GM19193 (cell line): Measurements from ENCODE around the gene PIGS.

Experiments used
- POLR2A ChIP-seq: IDR thresholded peaks from 4 replicates; pipeline ENCODE4 v1.6.1; 2011; ENCODE audit not compliant: insufficient read depth, insufficient read length; ENCODE audit errors: extremely low read depth

The PIGS gene

GRCh38 chr17:28528327-28529012, 42.9 kb downstream of the PIGS start:
- no peak for TF ChIP-seq POLR2A

DNA sequence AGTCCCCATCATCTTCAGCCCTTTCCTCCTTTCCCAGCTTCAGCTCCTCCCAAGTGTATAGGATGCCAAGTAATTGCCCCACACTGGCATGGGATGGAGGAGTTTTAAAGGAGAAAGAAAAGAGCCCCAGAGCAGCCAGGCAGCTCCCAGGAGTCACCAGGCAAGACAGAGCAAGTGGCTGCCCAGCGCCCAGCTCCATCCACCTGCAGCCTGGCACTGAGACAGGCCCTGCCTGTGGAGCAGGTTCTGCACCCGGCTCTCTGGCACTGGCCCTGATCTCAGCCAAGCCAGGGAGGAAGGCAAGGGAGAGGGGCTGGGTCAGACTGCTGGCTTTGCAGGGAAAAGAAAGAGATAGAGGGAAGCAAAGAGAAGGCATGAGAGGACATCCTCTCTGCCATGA, 43.5 kb downstream of the PIGS start:
- TF ChIP-seq POLR2A: no peak

DNA sequence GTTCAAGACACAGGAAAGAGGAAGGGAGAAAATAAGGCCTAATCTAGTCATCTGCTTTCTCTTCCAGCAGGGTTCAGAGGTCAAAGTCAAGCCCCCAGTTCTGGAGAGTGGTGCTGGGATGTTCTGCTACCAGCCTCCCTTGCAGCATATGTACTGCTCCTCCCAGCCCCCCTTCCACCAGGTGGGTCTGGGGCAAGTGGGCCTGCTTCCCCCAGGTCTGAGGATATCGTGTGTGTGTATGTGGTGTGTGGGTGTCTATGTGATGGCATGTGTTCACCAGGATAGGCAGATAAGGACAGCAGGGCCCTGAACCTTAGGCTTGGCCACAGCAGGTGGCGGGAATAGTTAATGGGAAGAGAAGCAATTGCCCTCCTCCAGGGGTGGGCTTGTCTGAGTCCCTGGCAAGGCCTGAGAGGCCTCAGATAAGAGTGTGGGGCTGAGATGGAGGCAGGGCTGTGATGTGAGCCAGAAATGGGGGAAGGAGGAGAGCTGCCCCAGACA, 44.1 kb downstream of the PIGS start:
- no peak for TF ChIP-seq POLR2A

DNA sequence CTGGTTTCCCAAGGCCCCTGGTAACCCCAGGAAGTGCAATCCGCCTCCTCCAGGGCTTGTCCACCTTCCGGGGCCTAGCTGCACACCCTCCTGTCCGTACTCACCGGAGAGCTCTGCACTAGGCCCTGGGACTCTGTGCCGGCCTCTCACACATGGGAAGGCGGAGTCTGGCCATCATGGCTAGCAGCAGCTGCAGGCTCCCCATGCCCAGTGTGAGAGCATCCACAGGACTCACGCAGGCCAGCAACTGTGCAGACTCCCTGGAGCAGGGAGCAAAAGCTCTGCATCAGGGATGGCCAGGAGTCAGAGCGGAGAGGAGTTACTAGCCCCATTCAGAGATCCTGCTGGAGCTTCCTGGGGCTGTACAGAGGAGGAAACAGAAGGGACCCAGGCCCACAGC, 44.9 kb downstream of the PIGS start:
- TF ChIP-seq POLR2A: no peak

DNA sequence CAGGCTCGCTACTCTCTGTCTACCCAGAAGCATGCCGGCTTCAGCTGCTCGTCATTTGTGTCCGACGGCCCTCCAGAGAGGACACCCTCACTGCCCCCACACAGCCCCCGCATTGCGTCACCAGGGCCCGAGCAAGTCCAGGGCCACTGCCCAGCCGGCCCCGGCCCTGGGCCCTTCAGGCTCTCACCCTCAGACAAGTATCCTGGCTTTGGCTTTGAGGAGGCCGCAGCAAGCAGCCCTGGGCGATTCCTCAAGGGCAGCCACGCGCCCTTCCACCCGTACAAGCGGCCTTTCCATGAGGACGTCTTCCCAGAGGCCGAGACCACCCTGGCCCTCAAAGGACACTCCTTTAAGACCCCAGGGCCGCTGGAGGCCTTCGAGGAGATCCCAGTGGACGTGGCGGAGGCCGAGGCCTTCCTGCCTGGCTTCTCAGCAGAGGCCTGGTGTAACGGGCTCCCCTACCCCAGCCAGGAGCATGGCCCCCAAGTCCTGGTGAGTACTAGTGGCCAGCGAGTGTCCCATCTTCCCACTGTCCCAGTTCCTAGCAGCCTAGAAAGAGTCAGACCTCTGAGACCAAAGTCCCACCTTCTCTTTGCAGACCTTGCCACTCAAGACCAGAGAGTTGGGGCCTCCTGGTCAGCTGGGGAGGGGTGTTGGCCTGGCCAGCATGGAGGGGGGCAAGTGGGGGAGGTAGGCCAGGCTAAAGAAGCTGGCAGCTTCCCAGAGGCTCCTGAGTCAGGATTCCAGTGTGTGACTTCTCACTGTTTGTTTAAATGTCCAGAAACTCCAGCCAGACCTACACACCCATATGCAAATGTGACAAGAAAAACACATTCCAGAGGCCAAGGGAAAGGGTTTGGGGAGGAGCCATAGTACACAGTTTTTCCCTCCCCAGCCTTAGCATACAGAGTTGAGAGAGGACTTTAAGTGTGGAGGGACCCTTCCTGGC, 46.6 kb downstream of the PIGS start:
- TF ChIP-seq POLR2A: no peak

DNA sequence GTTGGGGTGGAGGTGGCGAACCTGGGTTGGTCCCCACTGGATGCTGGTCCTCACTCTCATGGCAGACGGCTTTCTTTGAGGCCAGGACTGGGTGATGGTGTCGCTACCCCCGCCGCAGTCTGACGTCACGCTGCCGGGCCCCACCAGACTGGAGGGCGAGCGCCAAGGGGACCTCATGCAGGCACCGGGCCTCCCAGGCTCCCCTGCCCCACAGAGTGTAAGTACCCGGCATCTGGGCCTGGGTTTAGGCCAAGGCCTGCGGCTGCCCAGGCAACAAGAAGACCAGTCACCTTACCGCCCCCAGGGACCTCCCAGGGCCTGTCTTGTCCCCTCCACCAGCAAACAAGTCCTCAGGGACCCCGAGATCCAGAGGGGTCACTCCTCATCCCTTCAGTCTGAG, 47.4 kb downstream of the PIGS start:
- TF ChIP-seq POLR2A: no peak

DNA sequence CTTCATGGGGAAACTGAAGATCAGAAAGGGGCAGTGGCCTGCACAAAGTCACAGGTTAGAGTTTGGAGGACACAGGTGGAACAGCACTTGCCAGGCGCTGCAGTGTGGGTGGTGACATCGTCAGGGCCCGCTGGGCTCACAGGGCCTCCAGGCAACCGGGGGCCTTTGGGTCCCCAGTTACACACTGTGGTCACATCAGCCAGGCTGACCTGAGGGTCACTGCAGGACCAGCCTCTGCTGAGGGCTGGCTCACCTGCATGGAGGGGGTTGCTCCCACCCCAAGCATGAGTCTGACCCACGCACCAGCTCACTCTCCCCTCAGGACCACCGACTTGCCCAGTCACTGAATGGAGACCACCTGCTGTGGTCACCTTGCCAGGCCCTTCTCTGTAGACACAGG, 48.1 kb downstream of the PIGS start:
- no peak for TF ChIP-seq POLR2A

DNA sequence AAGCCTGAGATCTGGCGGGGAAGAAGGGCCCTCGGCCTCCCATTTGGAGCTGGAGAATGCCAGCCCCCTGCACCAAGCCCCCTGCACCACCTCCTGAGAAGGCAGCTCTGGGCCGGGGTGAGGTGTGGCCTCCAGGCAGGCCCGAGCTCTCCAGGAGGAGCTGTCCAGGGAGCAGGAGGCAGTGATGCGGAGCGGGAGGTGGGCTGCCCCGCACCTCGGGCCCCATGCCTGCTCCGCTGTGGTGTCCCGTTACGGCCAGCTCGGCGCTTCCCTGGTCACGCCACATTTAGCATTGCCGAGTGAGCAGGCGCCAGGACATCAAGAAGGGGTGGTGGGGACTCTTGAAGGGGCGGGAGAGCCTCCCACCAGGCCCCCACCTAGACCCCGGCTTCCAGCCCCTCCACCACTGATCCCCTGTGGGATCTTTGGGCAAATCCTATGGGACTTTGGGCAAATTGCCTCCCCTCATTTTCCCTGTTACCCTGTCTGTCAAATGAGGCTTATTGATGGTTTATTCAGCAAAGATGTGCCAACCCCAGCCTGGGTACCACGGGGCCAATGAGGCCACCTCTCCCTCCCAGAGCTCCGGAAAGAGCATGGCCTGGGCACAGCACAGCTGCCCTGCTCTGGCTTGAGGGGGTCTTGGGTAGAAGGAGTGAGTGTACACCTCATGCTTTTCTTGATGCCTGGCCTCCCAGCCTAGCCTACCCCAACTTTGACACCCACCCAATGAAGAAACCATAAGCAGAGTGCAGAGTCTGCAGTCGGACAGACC, 49.8 kb downstream of the PIGS start:
- no peak for TF ChIP-seq POLR2A

DNA sequence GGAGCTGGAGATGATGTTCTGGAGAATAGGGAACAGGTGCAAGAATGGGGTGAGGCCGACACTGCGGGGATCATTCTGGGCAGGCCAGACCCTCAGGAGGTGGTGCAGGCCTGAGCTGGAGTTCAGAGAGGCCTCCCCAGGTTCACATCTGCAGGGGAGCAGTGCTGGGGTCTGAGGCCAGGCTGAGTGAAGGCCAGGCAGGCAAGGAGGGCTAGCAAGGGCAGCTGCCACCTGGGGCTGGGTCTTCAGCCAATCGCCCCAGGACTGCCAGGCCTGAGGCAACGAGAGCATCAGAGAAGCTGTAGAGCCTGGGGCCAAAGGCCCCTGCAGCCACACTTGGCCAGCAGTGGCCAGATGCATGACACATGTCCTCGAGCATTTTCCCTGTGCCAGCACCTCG, 50.6 kb downstream of the PIGS start:
- no peak for TF ChIP-seq POLR2A

- TF ChIP-seq POLR2A: no peak
These were observed 52.1 kb downstream of the PIGS start for GRCh38 chr17:28519236-28519635.

- TF ChIP-seq POLR2A: no peak
These were observed 52.7 kb downstream of the PIGS start for GRCh38 chr17:28518578-28518977.

GRCh38 chr17:28518132-28518531, 53.2 kb downstream of the PIGS start:
- TF ChIP-seq POLR2A: no peak

GRCh38 chr17:28515518-28515917, 55.8 kb downstream of the PIGS start:
- TF ChIP-seq POLR2A: no peak

DNA sequence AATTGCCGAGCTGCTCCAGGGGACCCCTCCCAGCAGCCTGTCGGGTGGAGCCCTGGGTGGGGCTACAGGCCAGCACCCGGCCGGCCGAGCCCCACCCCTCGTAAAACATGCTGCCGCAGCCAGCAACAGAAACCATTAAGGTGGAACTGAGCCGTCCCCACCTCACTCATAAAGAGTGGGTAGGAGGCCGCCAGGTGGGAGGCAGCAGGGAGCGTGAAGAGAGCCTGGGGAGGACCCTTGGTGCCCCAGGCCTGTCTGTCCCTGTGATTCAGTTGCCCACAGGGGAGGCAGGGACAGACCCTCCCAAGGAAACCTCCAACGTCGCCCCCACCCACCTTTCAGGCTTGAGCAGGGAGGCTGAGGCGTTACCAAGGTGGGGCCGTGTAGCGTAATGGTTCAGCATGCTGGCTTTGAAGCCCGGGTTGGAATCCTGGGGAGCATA, 56.7 kb downstream of the PIGS start:
- no peak for TF ChIP-seq POLR2A

DNA sequence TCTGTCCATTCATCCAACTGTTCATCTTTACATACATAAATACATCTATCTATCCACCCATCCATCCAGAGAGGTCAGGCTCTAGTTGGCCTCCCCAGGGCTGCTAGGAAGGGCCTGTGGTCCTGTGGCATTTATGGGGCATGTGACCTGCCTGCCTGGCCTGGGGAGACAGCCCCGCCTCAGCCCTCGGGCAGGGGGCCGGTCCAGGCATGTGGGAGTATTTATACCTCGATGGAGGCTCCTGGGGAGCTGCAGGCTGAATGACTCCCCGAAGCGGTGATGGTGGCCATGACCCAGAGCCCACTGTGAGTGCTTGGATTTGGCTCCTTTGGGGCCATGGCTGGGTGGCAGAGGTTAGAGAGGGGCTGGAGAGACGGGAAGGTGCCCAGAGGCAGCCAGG, 57.8 kb downstream of the PIGS start:
- TF ChIP-seq POLR2A: no peak

GRCh38 chr17:28511858-28512461, 59.4 kb downstream of the PIGS start:
- no peak for TF ChIP-seq POLR2A

DNA sequence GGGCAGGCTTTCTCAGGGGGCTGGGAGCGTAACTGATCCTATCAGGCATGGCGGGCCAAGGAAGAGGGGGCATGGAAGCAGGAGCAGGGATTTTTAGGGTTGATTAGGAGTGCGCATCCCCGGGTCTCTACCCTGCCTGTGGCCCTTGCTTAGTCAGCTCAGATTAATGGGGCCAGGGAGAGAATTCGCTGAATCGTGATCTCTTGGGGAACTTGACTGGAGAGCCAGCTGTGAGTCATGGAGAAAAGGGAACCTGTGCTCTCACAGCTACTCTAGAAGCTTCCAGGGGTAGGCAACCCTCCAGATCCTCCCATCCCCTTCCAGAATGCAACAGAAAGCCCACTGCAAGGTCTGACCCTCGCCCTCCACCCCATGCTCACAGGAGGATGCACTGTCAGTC, 61.5 kb downstream of the PIGS start:
- TF ChIP-seq POLR2A: no peak
